GM12878 (cell line): ENCODE results near the gene HLA-DPB1.

Source experiments
- ATF2 ChIP-seq: IDR thresholded peaks from 2 replicates; pipeline ENCODE4 v1.6.1; 2012; ENCODE audit warnings: low read length, inconsistent platforms
- CTCF ChIP-seq, 3 experiments: IDR thresholded peaks in 2 of 3; conservative IDR thresholded peaks in 1 of 3; 2 replicates each; pipeline ENCODE4 v1.5.1; 2011; ENCODE audit warnings: low read depth in 3 of 3, low read length in 3 of 3, mild to moderate bottlenecking in 3 of 3, control low read depth in 2 of 3, moderate library complexity in 2 of 3, inconsistent platforms in 1 of 3, mixed read lengths in 1 of 3; ENCODE audit not compliant: control insufficient read depth in 2 of 3, insufficient read depth in 1 of 3; ENCODE audit errors: extremely low read depth in 1 of 3
- FOXK2 ChIP-seq: fragments of 450-650 bp; IDR thresholded peaks from 2 replicates; pipeline ENCODE4 v1.6.1; 2017; ENCODE audit warnings: mild to moderate bottlenecking, moderate library complexity
- MAX ChIP-seq: IDR thresholded peaks from 2 replicates; pipeline ENCODE4 v1.6.1; 2012; ENCODE audit warnings: low read depth, low read length, improper control_type of control experiment
- NFYA ChIP-seq: IDR thresholded peaks from 2 replicates; pipeline ENCODE4 v1.6.1; 2011; ENCODE audit warnings: low read depth, mild to moderate bottlenecking, low read length, improper control_type of control experiment, borderline replicate concordance
- NKRF ChIP-seq: fragments of 450-650 bp; conservative IDR thresholded peaks from 2 replicates; pipeline ENCODE4 v1.6.1; 2017; ENCODE audit warnings: mild to moderate bottlenecking, moderate library complexity
- PBX3 ChIP-seq: IDR thresholded peaks from 2 replicates; pipeline ENCODE4 v1.6.1; 2011; ENCODE audit warnings: mild to moderate bottlenecking, low read depth, low read length, moderate library complexity; ENCODE audit not compliant: insufficient replicate concordance
- REST ChIP-seq: IDR thresholded peaks from 2 replicates; pipeline ENCODE4 v1.6.1; 2012; ENCODE audit warnings: mild to moderate bottlenecking, low read depth, low read length
- RFX5 ChIP-seq: IDR thresholded peaks from 2 replicates; pipeline ENCODE4 v1.6.1; 2011; ENCODE audit warnings: low read depth, low read length, improper control_type of control experiment
- SIX5 ChIP-seq: IDR thresholded peaks from 2 replicates; pipeline ENCODE4 v1.6.1; 2011; ENCODE audit warnings: mild to moderate bottlenecking, low read depth, low read length, moderate library complexity; ENCODE audit not compliant: severe bottlenecking
- SMC3 ChIP-seq: IDR thresholded peaks from 2 replicates; pipeline ENCODE4 v1.6.1; 2011; ENCODE audit warnings: low read length, improper control_type of control experiment, borderline replicate concordance
- TCF3 ChIP-seq: IDR thresholded peaks from 2 replicates; pipeline ENCODE4 v1.6.1; 2012; ENCODE audit warnings: low read depth, mild to moderate bottlenecking, low read length, borderline replicate concordance; ENCODE audit not compliant: insufficient read depth
- ZNF687 ChIP-seq: fragments of 450-650 bp; IDR thresholded peaks from 2 replicates; pipeline ENCODE4 v1.6.1; 2017; ENCODE audit warnings: mild to moderate bottlenecking, moderate library complexity
- ZZZ3 ChIP-seq: IDR thresholded peaks from 2 replicates; pipeline ENCODE4 v1.6.1; 2011; ENCODE audit warnings: low read depth; ENCODE audit not compliant: control insufficient read depth, insufficient read length

GRCh38 chr6:33066917-33067521 is 8.8 kb upstream of the HLA-DPB1 start:
- no peak for TF ChIP-seq CTCF (IDR thresholded peaks at IDR 0.05 in 2 of 3, conservative IDR thresholded peaks at IDR 0.05 in 1 of 3; ENCODE audit: control insufficient read depth in 2 of 3, extremely low read depth in 1 of 3, insufficient read depth in 1 of 3, low read depth in 3 of 3, low read length in 3 of 3)
- TF ChIP-seq SMC3, result no peak
- no peak for TF ChIP-seq FOXK2
- no peak for TF ChIP-seq ZNF687
- TF ChIP-seq RFX5, result no peak
- TF ChIP-seq NKRF, result no peak
- no peak for TF ChIP-seq NFYA
- no peak for TF ChIP-seq ATF2
- TF ChIP-seq PBX3, result no peak
- no peak for TF ChIP-seq MAX
- TF ChIP-seq REST, result no peak
- no peak for TF ChIP-seq ZZZ3
- no peak for TF ChIP-seq TCF3
- no peak for TF ChIP-seq SIX5
